ENCODE data around the gene PES1.
"Not testable (repeated sequence)": the region's sequence is repeated elsewhere in the genome, so short reads cannot be mapped to it uniquely, and the experiment has no call there.

The PES1 gene

GRCh38 chr22:30591588-30592359 is at the start of gene PES1:
Gene PES1, minus strand, starts transcription at chr22:30591910. Its CDS starts 77 bp downstream, at chr22:30591833.
- DNase-seq, result peak; percentile 98

- DNase-seq, result no peak
Measured at GRCh38 chr22:30640839-30641430, 49.2 kb upstream of the PES1 start.

DNA sequence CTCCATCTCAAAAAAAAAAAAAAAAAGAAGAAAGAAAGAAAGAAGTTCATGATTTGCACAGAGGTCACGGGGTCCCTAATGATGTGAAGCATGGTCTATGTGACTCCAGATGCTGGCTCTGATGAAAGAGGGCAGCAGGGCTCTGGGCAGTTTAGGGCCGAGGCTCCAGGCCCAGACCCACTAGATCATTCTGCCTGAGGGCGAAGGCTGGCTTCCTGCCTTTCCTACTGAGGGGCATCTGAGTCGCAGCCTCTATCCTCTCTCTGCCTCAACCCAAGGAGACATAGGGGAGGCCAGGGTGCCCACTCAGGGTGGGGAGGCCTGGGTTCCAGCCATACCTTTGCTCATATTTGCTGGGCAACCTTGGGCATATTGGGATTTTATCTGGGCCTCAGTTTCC is 48.7 kb upstream of the PES1 start:
- DNase-seq, result no peak

GRCh38 chr22:30637701-30638114 is 46.0 kb upstream of the PES1 start:
- DNase-seq, result no peak

GRCh38 chr22:30636226-30637077 is 44.7 kb upstream of the PES1 start:
- DNase-seq, result no peak

- DNase-seq, result peak; percentile 80
Measured at GRCh38 chr22:30635273-30636225, 43.8 kb upstream of the PES1 start, which contains the start of gene SLC35E4. Gene SLC35E4, plus strand, starts transcription at chr22:30635781. Its CDS starts 670 bp downstream, at chr22:30636451.

GRCh38 chr22:30634471-30635233 is 42.9 kb upstream of the PES1 start:
- peak; percentile 80 for DNase-seq

- DNase-seq, result not testable (repeated sequence)
Measured at GRCh38 chr22:30631469-30631868, 39.8 kb upstream of the PES1 start.

DNA sequence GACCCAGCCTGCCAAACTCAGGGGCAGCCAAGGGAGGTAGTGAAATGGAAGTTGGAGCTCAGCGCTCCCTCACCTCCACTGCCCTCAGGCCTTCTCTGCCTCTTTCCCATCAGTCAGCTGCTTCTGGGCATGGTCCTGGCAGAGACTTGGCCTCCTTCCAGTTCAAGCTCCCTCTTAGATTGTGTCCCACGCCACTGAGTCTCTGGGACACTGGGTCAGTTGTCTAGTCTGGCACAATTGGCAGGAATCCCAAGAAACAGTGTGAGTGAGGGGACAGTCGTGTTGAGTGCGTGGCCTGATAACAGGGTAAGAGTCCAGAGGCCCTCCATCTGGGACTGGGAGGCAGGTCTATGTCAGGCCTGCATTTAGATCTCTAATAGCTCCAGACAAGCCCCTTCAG is 36.8 kb upstream of the PES1 start:
- DNase-seq, result no peak

- DNase-seq, result no peak
Measured at GRCh38 chr22:30627471-30627870, 35.8 kb upstream of the PES1 start.

DNA sequence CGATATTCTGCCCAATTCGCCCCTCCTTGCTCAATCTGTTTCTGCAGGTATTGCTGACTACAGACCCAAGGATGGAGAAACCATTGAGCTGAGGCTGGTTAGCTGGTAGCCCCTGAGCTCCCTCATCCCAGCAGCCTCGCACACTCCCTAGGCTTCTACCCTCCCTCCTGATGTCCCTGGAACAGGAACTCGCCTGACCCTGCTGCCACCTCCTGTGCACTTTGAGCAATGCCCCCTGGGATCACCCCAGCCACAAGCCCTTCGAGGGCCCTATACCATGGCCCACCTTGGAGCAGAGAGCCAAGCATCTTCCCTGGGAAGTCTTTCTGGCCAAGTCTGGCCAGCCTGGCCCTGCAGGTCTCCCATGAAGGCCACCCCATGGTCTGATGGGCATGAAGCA is 34.7 kb upstream of the PES1 start:
- no peak for DNase-seq

DNA sequence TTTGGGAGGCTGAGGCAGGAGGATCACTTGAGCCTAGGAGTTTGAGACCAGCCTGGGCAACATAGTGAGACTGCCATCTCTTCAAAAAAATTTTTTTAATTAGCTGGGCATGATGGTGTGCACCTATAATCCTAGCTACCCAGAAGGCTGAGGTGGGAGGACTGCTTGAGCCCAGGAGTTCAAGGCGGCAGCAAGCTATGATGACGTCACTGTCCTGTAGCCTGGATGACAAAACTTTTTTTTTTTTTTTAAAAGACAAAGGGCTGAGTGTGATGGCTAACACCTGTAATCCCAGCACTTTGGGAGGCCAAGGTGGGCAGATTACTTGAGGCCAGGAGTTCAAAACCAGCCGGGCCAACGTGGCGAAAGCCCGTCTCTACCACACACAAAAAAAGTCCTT is 28.2 kb upstream of the PES1 start:
- DNase-seq, result not testable (repeated sequence)

DNA sequence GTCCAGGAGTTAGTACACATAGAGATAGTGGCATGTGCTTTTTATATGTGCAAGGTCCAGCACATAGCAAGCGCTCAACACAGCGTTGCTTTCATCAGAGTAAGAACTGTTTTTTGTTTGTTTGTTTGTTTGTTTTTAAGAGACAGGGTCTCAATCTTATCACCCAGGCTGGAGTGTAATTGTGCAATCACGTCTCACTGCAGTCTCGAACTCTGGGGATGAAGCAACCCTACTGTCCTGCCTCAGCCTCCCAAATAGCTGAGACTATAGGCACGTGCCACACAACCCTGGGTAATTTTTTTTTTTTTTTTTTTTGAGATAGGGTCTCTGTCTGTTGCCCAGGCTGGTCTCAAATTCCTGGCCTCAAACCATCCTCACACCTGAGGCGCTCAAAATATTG is 26.1 kb upstream of the PES1 start:
- no peak for DNase-seq

- no peak for DNase-seq
Measured at GRCh38 chr22:30615543-30615954, 23.8 kb upstream of the PES1 start.

DNA sequence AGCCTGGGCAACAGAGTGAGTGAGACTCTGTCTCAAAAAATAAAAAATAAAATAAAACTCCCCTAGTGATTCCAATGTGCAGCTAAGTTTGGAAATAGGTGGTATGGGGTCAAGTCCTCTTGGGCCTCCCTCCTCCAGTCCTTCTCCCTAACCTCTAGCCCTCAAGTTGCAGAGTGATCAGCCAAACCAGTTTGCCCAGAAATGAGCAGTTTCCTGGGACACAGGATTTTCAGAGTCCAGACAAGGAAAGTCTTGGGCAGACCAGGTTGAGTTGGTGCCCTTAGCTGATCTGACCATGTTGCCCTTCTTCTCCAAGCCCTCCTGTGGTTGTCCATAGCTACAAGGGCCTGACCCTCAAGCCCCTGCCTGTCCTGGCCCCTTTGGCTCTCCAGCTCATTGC is 23.2 kb upstream of the PES1 start:
- no peak for DNase-seq

DNA sequence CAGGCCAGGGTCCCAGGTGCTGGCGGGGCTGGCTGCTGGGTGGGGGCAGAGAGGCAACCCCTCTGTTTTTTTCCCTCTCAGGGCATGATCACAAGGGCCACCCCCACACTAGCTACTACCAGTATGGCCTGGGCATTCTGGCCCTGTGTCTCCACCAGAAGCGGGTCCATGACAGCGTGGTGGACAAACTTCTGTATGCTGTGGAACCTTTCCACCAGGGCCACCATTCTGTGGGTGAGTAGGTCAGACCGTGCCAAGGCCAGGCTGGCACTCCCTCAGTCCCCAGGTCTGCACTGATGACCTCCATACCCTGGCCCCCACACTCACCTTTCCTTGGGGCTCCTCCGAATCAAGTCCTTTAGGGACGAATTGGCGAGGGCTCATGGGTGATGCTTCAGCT is 22.6 kb upstream of the PES1 start:
- no peak for DNase-seq

GRCh38 chr22:30612789-30613188 is 21.1 kb upstream of the PES1 start:
- DNase-seq, result no peak

DNA sequence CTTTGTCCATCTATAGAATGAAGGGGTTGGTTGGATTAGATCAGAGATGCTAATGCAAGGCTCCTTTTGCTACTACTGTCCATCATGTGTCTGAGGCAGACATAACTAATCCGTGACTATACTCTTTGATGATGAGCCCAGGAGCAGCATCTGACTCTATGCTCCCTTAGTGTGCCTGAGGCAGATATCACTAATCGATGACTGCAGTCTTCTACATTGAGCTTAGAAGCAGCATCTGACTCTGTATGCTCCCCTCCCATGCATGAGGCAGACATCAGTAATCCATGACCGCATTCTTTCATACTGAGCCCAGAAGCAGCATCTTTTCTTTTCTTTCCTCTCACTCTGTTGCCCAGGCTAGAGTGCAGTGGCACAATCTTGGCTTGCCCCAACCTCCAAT is 19.5 kb upstream of the PES1 start:
- DNase-seq, result no peak

GRCh38 chr22:30610299-30610698 is 18.6 kb upstream of the PES1 start:
- DNase-seq, result no peak

GRCh38 chr22:30609260-30610185 is 17.8 kb upstream of the PES1 start:
- no peak for DNase-seq

All from DMS153 (cell line).